ENCODE measurements around the gene CBX4.
A peak's percentile ranks its signal among the peaks of the same experiment; 100 is the strongest.

The CBX4 gene

GRCh38 chr17:79811868-79812352 lies 27.3 kb downstream of the CBX4 start:
- no peak for DNase-seq

GRCh38 chr17:79811011-79811867 lies 28.0 kb downstream of the CBX4 start:
- DNase-seq = peak; percentile 46 to 79 (median 70)

GRCh38 chr17:79810130-79811010 lies 28.9 kb downstream of the CBX4 start:
- DNase-seq = peak; percentile 71 to 92 (median 80)

- DNase-seq = no peak
These were observed 29.6 kb downstream of the CBX4 start for GRCh38 chr17:79809530-79810129.

- DNase-seq = no peak
These were observed 30.3 kb downstream of the CBX4 start for GRCh38 chr17:79808763-79809529.

GRCh38 chr17:79806863-79807720 lies 32.1 kb downstream of the CBX4 start:
- DNase-seq = no peak

- no peak for DNase-seq
These were observed 32.8 kb downstream of the CBX4 start for GRCh38 chr17:79806446-79806760.

- peak in 1 of 4 experiments; percentile 42 for DNase-seq
These were observed 34.2 kb downstream of the CBX4 start for GRCh38 chr17:79804856-79805696.

GRCh38 chr17:79803997-79804855 lies 35.0 kb downstream of the CBX4 start:
- DNase-seq = peak; percentile 65 to 80 (median 76)

- peak; percentile 38 to 69 (median 64) for DNase-seq
These were observed 35.7 kb downstream of the CBX4 start for GRCh38 chr17:79803421-79803996.

GRCh38 chr17:79802736-79803420 lies 36.4 kb downstream of the CBX4 start:
- DNase-seq = no peak

GRCh38 chr17:79802039-79802735 lies 37.1 kb downstream of the CBX4 start:
- DNase-seq = no peak

GRCh38 chr17:79801156-79802038 lies 37.8 kb downstream of the CBX4 start:
- peak in 1 of 4 experiments; percentile 50 for DNase-seq

- DNase-seq = peak in 3 of 4 experiments; percentile 38 to 59 (median 54)
These were observed 38.7 kb downstream of the CBX4 start for GRCh38 chr17:79800325-79801155.

GRCh38 chr17:79799538-79800324 lies 39.5 kb downstream of the CBX4 start:
- peak in 1 of 4 experiments; percentile 34 for DNase-seq

All from suppressor macrophage (primary cell).